Muscle layer of colon (tissue), 2 donors: Measurements from ENCODE around the gene MIF4GD.
A peak's percentile ranks its signal among the peaks of the same experiment; 100 is the strongest.
"Not testable (repeated sequence)": the region's sequence is repeated elsewhere in the genome, so short reads cannot be mapped to it uniquely, and the experiment has no call there.

Source experiments
- H3K27ac ChIP-seq: one replicate; pipeline ENCODE4 v1.7.0; 2013; ENCODE audit warnings: low read depth, mild to moderate bottlenecking, low read length, moderate library complexity
- H3K27me3 ChIP-seq, 2 donors: one replicate each; pipeline ENCODE4 v1.7.0; 2013; ENCODE audit warnings: low read length in 2 of 2, mild to moderate bottlenecking in 2 of 2; ENCODE audit not compliant: insufficient read depth in 2 of 2, control insufficient read depth in 1 of 2
- H3K36me3 ChIP-seq: one replicate; pipeline ENCODE4 v1.7.0; 2013; ENCODE audit warnings: mild to moderate bottlenecking, low read length; ENCODE audit not compliant: insufficient read depth
- H3K4me1 ChIP-seq: one replicate; pipeline ENCODE4 v1.7.0; 2013; ENCODE audit warnings: mild to moderate bottlenecking, low read length; ENCODE audit not compliant: insufficient read depth
- H3K4me3 ChIP-seq, 2 donors: one replicate each; pipeline ENCODE4 v1.7.0; 2013; ENCODE audit warnings: low read length in 2 of 2, low read depth in 1 of 2, mild to moderate bottlenecking in 1 of 2, moderate library complexity in 1 of 2
- H3K9ac ChIP-seq: one replicate; pipeline ENCODE4 v1.7.0; 2013; ENCODE audit warnings: low read length
- H3K9me3 ChIP-seq: one replicate; pipeline ENCODE4 v1.7.0; 2013; ENCODE audit warnings: mild to moderate bottlenecking, low read length
- donor health status: abdominal sarcoma.
- donor health status: Adenocarcinoma of cecum.

The MIF4GD gene

DNA sequence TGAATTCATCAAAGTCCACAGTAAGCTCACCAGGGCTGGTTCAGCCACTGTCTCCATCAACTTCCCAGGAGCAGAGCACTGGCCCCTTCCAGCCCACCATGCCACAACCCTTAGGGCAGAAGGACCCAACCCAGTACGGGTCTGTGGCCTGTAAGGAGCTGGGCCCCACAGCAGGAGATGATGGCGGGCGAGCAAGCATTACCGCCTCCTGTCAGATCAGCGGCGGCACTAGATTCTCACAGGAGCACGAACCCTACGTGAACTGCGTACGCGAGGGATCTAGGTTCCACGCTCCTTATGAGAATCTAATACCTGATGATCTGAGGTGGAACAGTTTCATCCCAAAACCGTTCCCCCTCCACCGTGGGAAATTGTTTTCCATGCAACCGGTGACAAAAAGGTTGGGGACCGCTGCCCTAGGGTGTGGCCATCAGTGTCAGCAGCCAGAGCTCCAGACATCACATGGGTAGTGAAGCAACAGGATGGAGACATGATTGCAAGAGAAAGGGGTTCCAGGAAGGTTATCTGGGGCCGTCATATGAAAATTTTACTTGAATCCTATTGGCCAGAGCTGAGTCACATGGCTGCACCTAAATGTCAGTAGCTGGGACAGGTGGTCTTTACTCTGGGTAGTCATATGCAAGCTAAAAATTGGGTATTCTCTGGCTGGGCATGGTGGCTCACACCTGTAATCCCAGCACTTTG, 30.6 kb upstream of the MIF4GD start:
- Histone ChIP-seq H3K27ac (no peak overlapping the region), H3K4me1 (no peaks in the 10 kb centered on the region), H3K9me3 (no peaks in the 10 kb centered on the region), H3K4me3 (no peak overlapping the region), H3K9ac (no peak overlapping the region), H3K27me3 (no peaks in the 10 kb centered on the region), H3K36me3 (no peaks in the 10 kb centered on the region)

DNA sequence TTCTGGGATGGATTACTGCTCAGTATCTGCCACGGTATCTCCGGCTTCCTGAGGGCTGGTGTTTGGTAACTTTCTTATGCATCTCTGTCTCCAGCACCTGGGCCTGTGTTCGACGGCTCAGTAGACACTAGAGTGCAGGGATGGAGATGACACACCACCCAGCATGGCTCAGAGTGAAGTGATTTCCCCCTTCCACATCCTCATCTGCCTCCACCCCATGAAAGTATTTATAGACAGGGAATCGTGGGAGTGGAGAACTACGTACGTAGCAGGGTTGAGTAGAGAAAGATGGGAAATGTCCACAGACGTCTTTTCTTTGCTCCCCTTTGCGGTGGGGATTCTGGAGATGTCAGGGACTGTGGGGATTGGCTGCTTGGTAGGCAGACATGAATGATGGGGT, 30.0 kb upstream of the MIF4GD start:
- H3K27me3 ChIP-seq = no peaks in the 10 kb centered on the region
- H3K4me3 ChIP-seq = no peak overlapping the region
- H3K27ac ChIP-seq = no peak overlapping the region
- H3K4me1 ChIP-seq = no peaks in the 10 kb centered on the region
- H3K9ac ChIP-seq = no peak overlapping the region
- no peaks in the 10 kb centered on the region for H3K36me3 ChIP-seq
- H3K9me3 ChIP-seq = no peaks in the 10 kb centered on the region

DNA sequence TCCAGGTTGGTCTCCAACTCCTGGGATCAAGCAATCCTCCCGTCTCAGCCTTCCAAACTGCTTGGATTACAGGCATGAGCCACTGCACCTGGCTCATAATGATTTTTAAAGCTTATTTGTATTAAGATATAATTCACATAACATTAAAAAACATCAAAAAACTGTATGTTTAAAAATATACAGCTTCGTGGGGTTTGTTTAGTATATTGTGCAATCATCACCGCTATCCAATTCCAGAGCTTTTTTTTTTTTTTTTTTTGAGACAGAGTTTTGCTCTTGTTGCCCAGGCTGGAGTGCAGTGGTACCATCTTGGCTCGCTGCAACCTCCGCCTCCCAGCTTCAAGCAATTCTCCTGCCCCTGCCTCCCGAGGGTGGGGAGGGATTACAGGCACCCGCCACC, 29.2 kb upstream of the MIF4GD start:
- no peak overlapping the region for H3K9ac ChIP-seq
- H3K4me1 ChIP-seq = no peaks in the 10 kb centered on the region
- no peaks in the 10 kb centered on the region for H3K9me3 ChIP-seq
- H3K27ac ChIP-seq = no peak overlapping the region
- H3K36me3 ChIP-seq = no peaks in the 10 kb centered on the region
- no peak overlapping the region for H3K4me3 ChIP-seq
- no peaks in the 10 kb centered on the region for H3K27me3 ChIP-seq

DNA sequence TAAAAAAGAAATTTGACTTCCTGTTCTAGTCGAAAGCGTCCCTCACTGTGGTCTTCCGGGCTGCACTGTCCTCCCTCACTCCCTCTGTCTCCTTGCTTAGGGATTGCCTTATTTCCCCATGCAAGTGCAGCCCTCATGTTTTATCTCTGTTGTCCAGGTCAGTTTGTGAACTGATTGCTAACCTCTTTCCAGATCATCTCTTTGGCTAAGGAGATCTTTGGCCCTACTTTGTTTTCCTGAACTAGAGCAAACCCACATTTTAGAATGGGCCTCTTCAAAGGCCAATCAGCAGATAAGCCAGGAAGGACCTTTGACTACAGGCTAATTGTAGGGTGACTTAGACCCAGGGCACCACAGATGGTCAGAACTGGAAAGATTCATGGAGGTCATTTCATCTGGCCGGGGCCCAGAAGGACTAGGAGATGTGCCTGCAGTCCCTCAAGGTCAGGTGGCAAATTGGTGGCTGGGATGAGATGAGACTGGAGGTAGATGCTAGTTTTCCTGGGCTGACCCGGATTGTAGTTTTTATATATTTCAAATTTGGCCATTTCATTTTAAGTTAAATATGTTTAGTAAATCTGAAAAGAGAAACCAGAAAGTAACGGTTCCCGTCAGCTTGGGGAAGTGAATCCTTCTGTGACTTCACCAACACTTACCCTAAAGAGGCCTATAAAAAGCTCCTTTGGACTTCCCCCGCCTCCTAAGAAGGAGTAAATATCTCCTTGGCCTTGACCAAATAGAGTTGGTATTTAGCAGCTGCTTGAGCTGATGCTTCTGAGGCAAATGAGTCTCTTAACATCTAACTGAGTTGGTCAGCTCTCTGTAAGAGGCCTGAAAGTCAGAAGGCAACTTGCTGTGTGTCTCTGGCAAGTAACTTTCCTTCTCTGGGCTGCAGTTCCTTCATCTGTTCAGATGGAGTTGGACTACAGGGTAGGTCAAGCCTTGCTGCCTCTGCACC, 24.4 kb upstream of the MIF4GD start:
- no peak overlapping the region for H3K9ac ChIP-seq
- no peaks in the 10 kb centered on the region for H3K4me1 ChIP-seq
- no peak overlapping the region for H3K4me3 ChIP-seq
- H3K27ac ChIP-seq = no peak overlapping the region
- no peaks in the 10 kb centered on the region for H3K36me3 ChIP-seq
- H3K27me3 ChIP-seq = no peaks in the 10 kb centered on the region
- H3K9me3 ChIP-seq = no peaks in the 10 kb centered on the region

DNA sequence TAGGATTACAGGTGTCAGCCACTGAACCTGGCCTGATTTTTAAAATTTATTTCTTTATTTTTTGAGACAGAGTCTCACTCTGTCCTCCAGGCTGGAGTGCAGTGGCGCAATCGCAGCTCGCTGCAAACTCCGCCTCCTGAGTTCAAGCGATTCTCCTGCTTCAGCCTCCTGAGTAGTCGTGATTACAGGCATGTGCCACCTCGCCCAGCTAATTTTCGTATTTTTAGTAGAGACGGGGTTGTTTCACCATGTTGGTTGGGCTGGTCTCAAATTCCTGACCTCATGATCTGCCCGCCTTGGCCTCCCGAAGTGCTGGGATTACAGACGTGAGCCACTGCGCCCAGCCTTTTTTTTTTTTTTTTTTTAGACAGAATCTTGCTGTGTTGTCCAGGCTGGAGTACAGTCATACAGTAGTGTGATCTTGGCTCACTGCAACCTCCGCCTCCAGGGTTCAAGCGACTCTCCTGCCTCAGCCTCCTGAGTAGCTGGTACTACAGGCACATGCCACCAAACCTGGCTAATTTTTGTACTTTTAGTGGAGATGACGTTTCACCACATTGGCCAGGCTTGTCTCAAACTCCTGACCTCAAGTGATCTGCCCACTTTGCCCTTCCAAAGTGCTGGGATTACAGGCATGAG, 21.9 kb upstream of the MIF4GD start:
- H3K36me3 ChIP-seq, H3K27me3 ChIP-seq, H3K4me1 ChIP-seq, H3K4me3 ChIP-seq, H3K27ac ChIP-seq, H3K9me3 ChIP-seq, H3K9ac ChIP-seq: not testable (repeated sequence)

DNA sequence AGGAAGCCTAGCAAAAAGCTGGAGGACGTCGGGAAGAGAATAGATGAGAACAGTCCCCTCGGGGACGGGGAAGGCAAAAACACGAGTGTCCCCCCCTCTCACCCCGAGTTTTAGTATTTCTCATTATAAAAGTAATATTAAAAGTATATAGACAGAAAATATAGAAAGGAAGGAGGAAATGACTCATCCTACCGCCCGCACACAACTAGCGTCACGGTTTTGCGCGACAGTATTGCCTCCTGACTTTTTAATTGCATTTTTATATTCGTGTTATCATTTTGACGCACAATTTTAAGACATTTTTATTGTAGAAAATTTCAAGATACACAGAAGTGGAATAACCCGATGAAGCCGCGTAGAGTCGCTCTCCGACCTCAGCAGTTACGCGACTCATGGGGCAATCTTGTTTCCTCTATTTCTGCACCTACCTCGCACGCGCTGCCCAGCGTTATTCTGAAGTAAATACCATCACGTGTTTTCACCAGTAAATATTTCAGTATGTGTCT, 18.9 kb upstream of the MIF4GD start:
- Histone ChIP-seq H3K36me3 (peaks cover 15% of the 10 kb centered on the region), H3K9ac (peak overlapping the region; percentile 40), H3K9me3 (no peaks in the 10 kb centered on the region), H3K27me3 (no peaks in the 10 kb centered on the region), H3K4me3 (peak overlapping the region; percentile 17 to 98), H3K27ac (peak overlapping the region; percentile 59), H3K4me1 (peaks cover 8% of the 10 kb centered on the region)

DNA sequence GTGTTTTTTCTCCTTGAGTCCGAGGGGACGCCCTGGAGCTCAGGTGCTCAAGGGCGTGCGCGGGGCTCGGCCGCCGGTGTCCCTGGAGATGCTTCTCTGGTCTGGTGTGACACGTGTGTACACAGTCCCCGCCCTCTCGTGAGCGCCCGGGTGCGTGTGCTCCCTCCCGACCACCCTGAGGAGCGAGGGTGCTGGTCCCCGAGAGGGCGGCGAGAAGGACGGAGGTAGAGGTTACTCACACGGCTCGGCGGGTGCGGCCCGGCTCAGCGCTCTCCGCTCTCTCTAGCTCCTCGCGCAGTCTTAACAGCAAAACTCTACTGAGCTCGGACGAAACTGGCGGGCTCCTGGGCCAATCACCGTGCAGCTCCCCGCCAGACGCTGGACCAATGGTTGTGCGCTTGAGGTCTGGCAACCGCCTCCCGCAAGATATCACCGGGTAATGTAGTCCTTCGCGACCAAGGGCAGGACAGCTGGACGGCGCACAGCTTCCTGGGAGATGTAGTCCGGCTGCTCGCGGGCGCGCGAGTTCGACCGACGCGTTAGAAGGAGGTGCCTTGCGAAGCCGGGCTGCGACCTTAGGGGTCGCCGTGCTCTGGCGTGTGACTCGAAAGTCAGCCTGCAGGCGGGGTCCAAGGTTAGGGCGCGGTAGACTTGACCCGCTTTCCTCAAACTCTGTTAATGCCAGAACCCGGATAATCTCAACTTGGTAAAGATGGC, 18.2 kb upstream of the MIF4GD start, which contains the start of gene SLC25A19:
TSS of gene SLC25A19 (minus strand) at position 319 of the 717 bp plus-strand sequence. CDS start 2,669 bp downstream, outside the sequence.
- peak within 1 kb of the TSS; percentile 59 for H3K27ac ChIP-seq
- H3K27me3 ChIP-seq = no peaks in the 10 kb centered on the region
- H3K4me3 ChIP-seq = peak within 1 kb of the TSS; percentile 81 to 98
- peaks cover 15% of the 10 kb centered on the region for H3K36me3 ChIP-seq
- peaks cover 8% of the 10 kb centered on the region for H3K4me1 ChIP-seq
- peak within 1 kb of the TSS; percentile 64 for H3K9ac ChIP-seq
- H3K9me3 ChIP-seq = no peaks in the 10 kb centered on the region

DNA sequence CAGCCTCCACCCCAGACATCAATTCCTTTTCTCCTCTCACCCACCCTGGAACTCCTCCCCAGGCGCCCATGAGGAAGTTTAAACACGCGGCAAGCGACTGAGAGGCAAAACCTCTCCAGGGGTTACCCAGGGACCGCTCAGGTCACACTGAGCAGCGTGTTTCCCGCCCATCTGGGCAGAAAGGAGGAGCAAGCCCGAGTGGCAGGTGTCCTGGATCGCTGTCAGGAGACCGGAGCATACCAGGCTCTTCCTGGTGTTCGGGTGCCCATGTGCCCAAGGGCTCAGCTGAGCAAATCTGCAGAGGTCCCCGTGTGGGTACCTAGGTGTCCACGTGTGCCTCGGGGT, 17.7 kb upstream of the MIF4GD start:
- peaks cover 8% of the 10 kb centered on the region for H3K4me1 ChIP-seq
- no peaks in the 10 kb centered on the region for H3K9me3 ChIP-seq
- peak overlapping the region; percentile 59 for H3K27ac ChIP-seq
- H3K9ac ChIP-seq = peak overlapping the region; percentile 64
- no peaks in the 10 kb centered on the region for H3K27me3 ChIP-seq
- peaks cover 15% of the 10 kb centered on the region for H3K36me3 ChIP-seq
- peak overlapping the region; percentile 81 to 98 for H3K4me3 ChIP-seq

DNA sequence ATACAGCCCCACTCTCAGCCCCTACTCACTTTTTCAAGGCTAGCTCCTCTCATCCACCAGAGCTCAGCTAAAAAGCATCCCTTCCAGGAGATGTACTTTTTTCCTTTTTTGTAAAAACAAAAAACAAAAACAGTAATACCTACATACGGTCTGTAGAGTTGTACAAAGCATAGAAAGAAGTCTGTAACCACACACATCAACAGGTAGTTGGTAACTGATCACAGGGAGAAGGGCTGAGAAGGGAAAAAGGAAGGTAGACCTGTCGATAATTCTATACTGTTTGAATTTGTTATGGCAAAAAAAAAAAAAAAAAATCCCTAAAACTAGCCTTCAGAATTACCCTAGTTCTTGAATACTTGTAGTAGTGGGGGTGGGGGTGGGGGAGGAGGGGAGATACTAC, 17.3 kb upstream of the MIF4GD start:
- H3K4me1 ChIP-seq = peaks cover 8% of the 10 kb centered on the region
- H3K27me3 ChIP-seq = no peaks in the 10 kb centered on the region
- H3K9me3 ChIP-seq = no peaks in the 10 kb centered on the region
- peak overlapping the region; percentile 64 for H3K9ac ChIP-seq
- H3K27ac ChIP-seq = no peak overlapping the region
- peak overlapping the region; percentile 81 to 98 for H3K4me3 ChIP-seq
- H3K36me3 ChIP-seq = peaks cover 15% of the 10 kb centered on the region

DNA sequence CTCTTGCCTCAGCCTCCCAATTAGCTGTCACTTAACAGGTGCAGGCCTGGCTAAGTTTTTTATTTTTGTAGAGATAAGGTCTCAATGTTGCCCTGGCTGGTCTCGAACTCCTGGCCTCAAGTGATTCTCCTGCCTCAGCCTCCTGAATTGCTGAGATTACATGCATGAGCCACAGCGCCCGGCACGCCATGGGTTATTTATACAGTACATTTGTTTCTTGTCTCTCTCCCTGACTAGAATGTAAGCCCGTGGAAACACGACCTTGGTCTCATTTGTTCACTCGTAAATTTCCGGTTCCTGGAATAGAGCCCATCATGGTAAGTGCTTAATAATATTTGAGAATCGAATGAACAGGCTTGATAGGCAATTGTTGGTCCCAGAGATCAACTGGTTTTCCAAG, 16.2 kb upstream of the MIF4GD start:
- Histone ChIP-seq H3K36me3 (peaks cover 15% of the 10 kb centered on the region), H3K4me1 (peaks cover 8% of the 10 kb centered on the region), H3K27ac (no peak overlapping the region), H3K9ac (no peak overlapping the region), H3K27me3 (no peaks in the 10 kb centered on the region), H3K9me3 (no peaks in the 10 kb centered on the region), H3K4me3 (no peak overlapping the region)

DNA sequence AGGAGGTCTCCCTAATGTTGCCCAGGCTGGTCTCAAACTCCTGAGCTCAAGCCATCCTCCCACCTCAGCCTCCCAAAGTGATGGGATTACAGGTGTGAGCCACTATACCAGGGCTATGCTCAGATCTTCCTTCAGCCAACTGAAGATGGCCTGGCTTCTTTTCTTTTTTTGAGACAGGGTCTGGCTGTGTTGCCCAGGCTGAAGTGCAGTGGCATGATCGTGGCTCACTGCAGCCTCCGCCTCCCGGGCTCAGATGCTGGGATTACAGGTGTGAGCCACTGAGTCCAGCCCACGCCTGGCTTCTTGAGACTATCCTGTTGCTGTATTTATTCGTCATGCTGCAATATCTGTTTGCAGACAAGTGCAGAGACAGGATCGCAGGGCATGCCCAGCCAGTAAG, 14.1 kb upstream of the MIF4GD start:
- H3K4me1 ChIP-seq = peaks cover 8% of the 10 kb centered on the region
- H3K4me3 ChIP-seq = no peak overlapping the region
- no peaks in the 10 kb centered on the region for H3K9me3 ChIP-seq
- no peaks in the 10 kb centered on the region for H3K27me3 ChIP-seq
- H3K9ac ChIP-seq = no peak overlapping the region
- peaks cover 15% of the 10 kb centered on the region for H3K36me3 ChIP-seq
- no peak overlapping the region for H3K27ac ChIP-seq
